H1 (cell line): ENCODE measurements around the gene LCN9. TPM values are rescaled to one million over a fixed set of nuclear protein-coding genes. Genes with fewer than 3 reads are reported as not detected.

Experiments
- CTCF ChIA-PET: fragments of 300-600 bp; sonication (Branson Sonifier 250); formaldehyde crosslinking; loops from one replicate; lab custom pipeline; 2021; ENCODE audit not compliant: partially characterized antibody; lab: Charles Lee
- POLR2A ChIA-PET: fragments of 300-600 bp; sonication (Branson Sonifier 250); formaldehyde crosslinking; loops from one replicate; lab custom pipeline; 2021; ENCODE audit warnings: inconsistent platforms; ENCODE audit not compliant: partially characterized antibody; lab: Charles Lee
- DNase-seq, 2 experiments: peaks; one replicate each; pipeline versions ENCODE4 v3.0.0 to v3.0.0-alpha.2; 2010 to 2022; ENCODE audit warnings: low spot score in 2 of 2, low read depth in 1 of 2, mixed read lengths in 1 of 2
- FAIRE-seq: peaks from 2 replicates; lab custom pipeline; 2011; peaks lifted over from hg19 to GRCh38; lab: Jason Lieb, UNC
- H2AFZ ChIP-seq: 2 replicates; pipeline ENCODE4 v1.8.1; 2012; ENCODE audit warnings: low read length, inconsistent platforms
- H2AK5ac ChIP-seq: 2 replicates; pipeline ENCODE4 v1.6.1; 2013; ENCODE audit warnings: low read depth, low read length
- H2BK120ac ChIP-seq: replicated peaks from 2 replicates; pipeline ENCODE3; 2013; ENCODE audit warnings: low read depth, low read length, inconsistent platforms
- H2BK12ac ChIP-seq: 2 replicates; pipeline ENCODE4 v1.6.1; 2013; ENCODE audit warnings: low read depth, low read length
- H2BK15ac ChIP-seq: 2 replicates; pipeline ENCODE4 v1.6.1; 2013; ENCODE audit warnings: low read length
- H2BK20ac ChIP-seq: 2 replicates; pipeline ENCODE4 v1.6.1; 2013; ENCODE audit warnings: low read length
- H2BK5ac ChIP-seq: 2 replicates; pipeline ENCODE4 v1.6.1; 2013; ENCODE audit warnings: low read depth, low read length
- H3K14ac ChIP-seq: 2 replicates; pipeline ENCODE4 v1.6.1; 2013; ENCODE audit warnings: inconsistent platforms; ENCODE audit not compliant: insufficient read length
- H3K18ac ChIP-seq: 2 replicates; pipeline ENCODE4 v1.6.1; 2013; ENCODE audit warnings: low read length; ENCODE audit errors: extremely low read depth
- H3K23ac ChIP-seq: 2 replicates; pipeline ENCODE4 v1.6.1; 2013; ENCODE audit warnings: inconsistent platforms; ENCODE audit not compliant: insufficient read length
- H3K23me2 ChIP-seq: 2 replicates; pipeline ENCODE4 v1.6.1; 2013; ENCODE audit warnings: low read depth, low read length
- H3K27ac ChIP-seq: 2 replicates; pipeline ENCODE4 v1.6.1; 2011; ENCODE audit warnings: low read depth, low read length, inconsistent platforms
- H3K27me3 ChIP-seq, 4 experiments: replicated peaks in 1 of 4; 1 replicate in 1 of 4; 2 replicates in 3 of 4; pipeline versions ENCODE4 v1.6.1 to v1.8.1; 2011 to 2013; ENCODE audit warnings: low read length in 3 of 4, mild to moderate bottlenecking in 3 of 4, inconsistent platforms in 2 of 4, mixed read lengths in 2 of 4, moderate library complexity in 1 of 4; ENCODE audit not compliant: control insufficient read depth in 3 of 4, insufficient read depth in 3 of 4; ENCODE audit errors: extremely low read depth in 1 of 4
- H3K36me3 ChIP-seq, 4 experiments: 2 replicates each; pipeline versions ENCODE4 v1.6.1 to v1.8.1; 2011 to 2013; ENCODE audit warnings: mild to moderate bottlenecking in 4 of 4, low read length in 3 of 4, moderate library complexity in 2 of 4, control low read depth in 1 of 4, inconsistent platforms in 1 of 4; ENCODE audit not compliant: insufficient read depth in 4 of 4, control insufficient read depth in 2 of 4
- H3K4ac ChIP-seq: replicated peaks from 2 replicates; pipeline ENCODE3; 2013; ENCODE audit warnings: low read length, low read depth, mixed read lengths, inconsistent platforms; ENCODE audit not compliant: insufficient read length
- H3K4me1 ChIP-seq, 4 experiments: replicated peaks in 1 of 4; 1 replicate in 1 of 4; 2 replicates in 3 of 4; pipeline versions ENCODE4 v1.6.1 to v1.8.1; 2011 to 2013; ENCODE audit warnings: low read length in 3 of 4, inconsistent platforms in 2 of 4, mixed read lengths in 1 of 4; ENCODE audit not compliant: insufficient read depth in 4 of 4, control insufficient read depth in 3 of 4
- H3K4me2 ChIP-seq, 2 experiments: 2 replicates each; pipeline versions ENCODE4 v1.6.1 to v1.8.1; 2011 to 2013; ENCODE audit warnings: low read depth in 2 of 2, low read length in 2 of 2, control low read depth in 1 of 2, inconsistent platforms in 1 of 2, mild to moderate bottlenecking in 1 of 2; ENCODE audit not compliant: insufficient read depth in 1 of 2
- H3K4me3 ChIP-seq, 4 experiments: fragments of 200-600, 300-600 bp in 1 of 4; sonication (generic), shearing (Covaris generic), sonication (Bioruptor Twin) in 1 of 4; 2 replicates each; pipeline versions ENCODE4 v1.5.1 to v1.8.1; 2011 to 2016; ENCODE audit warnings: low read length in 4 of 4, low read depth in 3 of 4, control low read depth in 2 of 4, inconsistent platforms in 2 of 4, mild to moderate bottlenecking in 2 of 4, mixed read lengths in 1 of 4, moderate library complexity in 1 of 4; ENCODE audit not compliant: insufficient read depth in 2 of 4; ENCODE audit errors: extremely low read depth in 1 of 4
- H3K56ac ChIP-seq: replicated peaks from 2 replicates; pipeline ENCODE3; 2013; ENCODE audit warnings: low read depth, mild to moderate bottlenecking, mixed read lengths, low read length, inconsistent platforms; ENCODE audit not compliant: insufficient read length
- H3K79me1 ChIP-seq: 2 replicates; pipeline ENCODE4 v1.6.1; 2013; ENCODE audit warnings: low read depth, low read length, control low read depth
- H3K79me2 ChIP-seq, 2 experiments: 2 replicates each; pipeline versions ENCODE4 v1.6.1 to v1.8.1; 2012 to 2013; ENCODE audit warnings: low read length in 2 of 2, mild to moderate bottlenecking in 2 of 2, inconsistent platforms in 1 of 2; ENCODE audit not compliant: insufficient read depth in 2 of 2, control insufficient read depth in 1 of 2
- H3K9ac ChIP-seq, 4 experiments: replicated peaks in 1 of 4; 1 replicate in 1 of 4; 2 replicates in 3 of 4; pipeline versions ENCODE4 v1.6.1 to v1.8.1; 2011 to 2013; ENCODE audit warnings: low read depth in 3 of 4, low read length in 3 of 4, control low read depth in 2 of 4, mild to moderate bottlenecking in 2 of 4, moderate library complexity in 2 of 4, inconsistent platforms in 1 of 4; ENCODE audit errors: extremely low read depth in 1 of 4
- H3K9me3 ChIP-seq, 2 experiments: 2 replicates each; pipeline versions ENCODE4 v1.6.1 to v1.8.1; 2012 to 2013; ENCODE audit warnings: mild to moderate bottlenecking in 2 of 2, moderate library complexity in 2 of 2, control low read depth in 1 of 2, inconsistent platforms in 1 of 2, low read depth in 1 of 2, low read length in 1 of 2, mixed read lengths in 1 of 2; ENCODE audit not compliant: insufficient read depth in 2 of 2
- H4K20me1 ChIP-seq, 2 experiments: replicated peaks in 1 of 2; 2 replicates each; pipeline versions ENCODE3 to v1.8.1; 2011 to 2013; ENCODE audit warnings: inconsistent platforms in 2 of 2, low read length in 2 of 2, mild to moderate bottlenecking in 1 of 2; ENCODE audit not compliant: insufficient read depth in 2 of 2, control insufficient read depth in 1 of 2
- H4K5ac ChIP-seq: 2 replicates; pipeline ENCODE4 v1.6.1; 2013; ENCODE audit warnings: low read length, low read depth, mixed read lengths, inconsistent platforms; ENCODE audit not compliant: insufficient read length
- H4K8ac ChIP-seq: 2 replicates; pipeline ENCODE4 v1.8.0; 2013; ENCODE audit warnings: mild to moderate bottlenecking, moderate library complexity, low read length, inconsistent platforms; ENCODE audit not compliant: insufficient read depth; ENCODE audit errors: extremely low read depth
- H4K91ac ChIP-seq: replicated peaks from 2 replicates; pipeline ENCODE3; 2013; ENCODE audit warnings: low read length, mixed read lengths, inconsistent platforms; ENCODE audit not compliant: insufficient read length
- ASH2L ChIP-seq: fragments of 200-600, 300-600 bp; sonication (generic); IDR thresholded peaks from one replicate; pipeline ENCODE4 v1.7.1; 2017; ENCODE audit warnings: low read length
- CBX5 ChIP-seq: fragments of 300-800, 300-1000 bp; sonication (generic); IDR thresholded peaks from 2 replicates; pipeline ENCODE4 v1.7.1; 2016; ENCODE audit warnings: antibody characterized with exemption, low read length, low read depth
- WGBS, 2 experiments: shearing (Covaris generic) in 1 of 2; methylation state at CpG; one replicate each; pipeline versions ENCODE4 v1.1.6 to v1.1.7; 2013 to 2015; ENCODE audit warnings: low lambda C conversion rate in 2 of 2, mixed read lengths in 2 of 2, inconsistent platforms in 1 of 2, low coverage in 1 of 2, missing lambda C conversion rate in 1 of 2; ENCODE audit not compliant: insufficient replicate concordance in 2 of 2, insufficient coverage in 1 of 2, insufficient read length in 1 of 2; ENCODE audit errors: extremely low coverage in 1 of 2, missing lambda C conversion rate in 1 of 2; 5-methylcytosine and 5-hydroxymethylcytosine counted together
- polyA plus RNA-seq, 7 experiments: library from polyadenylated mRNA; depleted of rRNA in 3 of 7; stranded (reverse) in 5 of 7; unstranded in 2 of 7; fragments of >200 nt in 5 of 7; fragments of 200-250 nt in 2 of 7; gene quantifications; 1 replicate in 5 of 7; 2 replicates in 1 of 7; 4 replicates in 1 of 7; pipeline versions ENCODE4 v1.2.1 to v1.2.3, GENCODE V29; 2011 to 2013; ENCODE audit warnings: missing spikeins in 2 of 7, mixed read lengths in 2 of 7
- total RNA-seq: library from RNA; stranded (reverse); fragmentation: NEBNext Ultra II Directional; extraction: Animal tissue kit (Norgen Biotek cat#: 25700); gene quantifications from 2 replicates; pipeline ENCODE4 v1.2.1, GENCODE V29; 2021

The LCN9 gene
- total and polyA plus RNA-seq, 2 of the 8 experiments (the other 6 are each of a cell fraction or from before 2014, with no cell fraction given): 2.3 to 3.1 TPM

GRCh38 chr9:135664266-135664665 lies 1.2 kb downstream of the LCN9 start:
- no peak overlapping the region for H2BK12ac ChIP-seq
- POLR2A ChIA-PET: interaction anchor here (1.1 to 1.7 kb wide), 3 partner anchors 8 to 45 kb away, joined by 3 to 4 read pairs (median 3); no protein-coding TSS in a partner anchor

More at GRCh38 chr9:135664266-135664665, 1.2 kb downstream of the LCN9 start:
- Histone ChIP-seq H2BK5ac (no peak overlapping the region), H3K9ac (no peak overlapping the region), H2BK20ac (no peak overlapping the region), H4K8ac (no peak overlapping the region), H2BK15ac (no peak overlapping the region), H3K56ac (no peak overlapping the region), H3K79me2 (no peaks in the 10 kb centered on the region), H3K18ac (0 out of 2 replicates have a peak overlapping the region, but pooled peaks have one; percentile 28), H3K36me3 (peaks cover 0 to 15% (median 0%) of the 10 kb centered on the region in 4 experiments; a peak in 3 of 8 replicates), H3K4me3 (no peak overlapping the region), H4K20me1 (no peaks in the 10 kb centered on the region), H3K4ac (peak overlapping the region; percentile 51), H2BK120ac (no peak overlapping the region), H3K79me1 (no peaks in the 10 kb centered on the region), H3K14ac (no peak overlapping the region), H4K91ac (no peak overlapping the region), H3K9me3 (peaks cover 17 to 19% of the 10 kb centered on the region in 2 experiments; a peak in 3 of 4 replicates), H3K27me3 (no peaks in the 10 kb centered on the region; a peak in 1 of 7 replicates), H3K4me2 (no peak overlapping the region), H3K4me1 (peaks cover 0 to 8% (median 4%) of the 10 kb centered on the region in 4 experiments; a peak in 3 of 7 replicates), H4K5ac (no peak overlapping the region), H2AFZ (no peak overlapping the region), H3K23ac (no peak overlapping the region), H3K23me2 (no peaks in the 10 kb centered on the region), H2AK5ac (no peak overlapping the region), H3K27ac (no peak overlapping the region)
- CTCF ChIA-PET: no interaction called here
- no peak for TF ChIP-seq ASH2L
- no peak for TF ChIP-seq CBX5
- no peak for FAIRE-seq
- WGBS, 2 experiments: 84% methylated on average over 10 of the region's 10 CpGs; no CpG with 5 or more reads in 1 of the 2 experiments
- no peak for DNase-seq
